Stimulated activated CD4-positive, alpha-beta T cell treated with anti-CD3 and anti-CD28 coated beads, Interleukin-15, amount 100 ng/mL, for 24 hours (primary cell): Measurements from ENCODE around the gene OTC.

ENCODE experiments used
- DNase-seq: peaks from one replicate; pipeline ENCODE4 v3.0.0-alpha.2; 2020

The OTC gene

GRCh38 chrX:38352362-38352761 is at the start of gene OTC:
OTC (plus strand) TSS chrX:38352604; CDS start chrX:38352697, 93 bp downstream.
- DNase-seq: no peak

GRCh38 chrX:38304010-38304409 is 48.4 kb upstream of the OTC start:
- DNase-seq: no peak

GRCh38 chrX:38305971-38306370 is 46.4 kb upstream of the OTC start:
- no peak for DNase-seq

- DNase-seq: no peak
Observed at GRCh38 chrX:38311743-38312142, 40.7 kb upstream of the OTC start.

GRCh38 chrX:38312436-38312835 is 40.0 kb upstream of the OTC start:
- no peak for DNase-seq

- no peak for DNase-seq
Observed at GRCh38 chrX:38313190-38313589, 39.2 kb upstream of the OTC start.

GRCh38 chrX:38315186-38315585 is 37.2 kb upstream of the OTC start:
- DNase-seq: no peak

- no peak for DNase-seq
Observed at GRCh38 chrX:38318196-38318595, 34.2 kb upstream of the OTC start.

- DNase-seq: no peak
Observed at GRCh38 chrX:38318606-38319005, 33.8 kb upstream of the OTC start.

- DNase-seq: no peak
Observed at GRCh38 chrX:38320819-38321218, 31.6 kb upstream of the OTC start.

GRCh38 chrX:38326086-38326485 is 26.3 kb upstream of the OTC start:
- no peak for DNase-seq

- DNase-seq: peak; percentile 93
Observed at GRCh38 chrX:38327007-38327774, 25.2 kb upstream of the OTC start, which contains the start of gene RPGR. RPGR (minus strand) TSS chrX:38327509; CDS start chrX:38327367, 142 bp downstream.

GRCh38 chrX:38327775-38328081 is 24.7 kb upstream of the OTC start:
- DNase-seq: no peak

GRCh38 chrX:38332505-38332904 is 19.9 kb upstream of the OTC start:
- no peak for DNase-seq

- DNase-seq: no peak
Observed at GRCh38 chrX:38335382-38335781, 17.0 kb upstream of the OTC start.

GRCh38 chrX:38336538-38337240 is 15.7 kb upstream of the OTC start:
- no peak for DNase-seq

GRCh38 chrX:38341442-38341841 is 11.0 kb upstream of the OTC start:
- no peak for DNase-seq

- no peak for DNase-seq
Observed at GRCh38 chrX:38342853-38343778, 9.3 kb upstream of the OTC start.

- DNase-seq: no peak
Observed at GRCh38 chrX:38346150-38346549, 6.3 kb upstream of the OTC start.

- no peak for DNase-seq
Observed at GRCh38 chrX:38347136-38347535, 5.3 kb upstream of the OTC start.

- no peak for DNase-seq
Observed at GRCh38 chrX:38351346-38351745, 1.1 kb upstream of the OTC start.

GRCh38 chrX:38356401-38356800 is 4.0 kb downstream of the OTC start:
- no peak for DNase-seq
